HPDE6-E6E7 (cell line): Measurements from ENCODE around the gene ADAMTS2.
"Not testable (repeated sequence)": the region's sequence is repeated elsewhere in the genome, so short reads cannot be mapped to it uniquely, and the experiment has no call there.

ENCODE experiments used
- DNase-seq: peaks from one replicate; pipeline ENCODE4 v3.0.0; 2011; ENCODE audit warnings: missing footprints; ENCODE audit errors: extremely low spot score

ADAMTS2 gene

GRCh38 chr5:179296150-179296821, 49.0 kb downstream of the ADAMTS2 start:
- DNase-seq: no peak

GRCh38 chr5:179295778-179296149, 49.5 kb downstream of the ADAMTS2 start:
- DNase-seq: no peak

- no peak for DNase-seq
Observed at GRCh38 chr5:179294891-179295777, 50.1 kb downstream of the ADAMTS2 start.

- DNase-seq: no peak
Observed at GRCh38 chr5:179294131-179294780, 51.0 kb downstream of the ADAMTS2 start.

GRCh38 chr5:179292681-179293635, 52.3 kb downstream of the ADAMTS2 start:
- DNase-seq: no peak

- no peak for DNase-seq
Observed at GRCh38 chr5:179292202-179292601, 53.1 kb downstream of the ADAMTS2 start.

- DNase-seq: no peak
Observed at GRCh38 chr5:179290681-179291540, 54.4 kb downstream of the ADAMTS2 start.

- DNase-seq: no peak
Observed at GRCh38 chr5:179289756-179290385, 55.4 kb downstream of the ADAMTS2 start.

- no peak for DNase-seq
Observed at GRCh38 chr5:179288809-179289185, 56.5 kb downstream of the ADAMTS2 start.

- no peak for DNase-seq
Observed at GRCh38 chr5:179288101-179288808, 57.0 kb downstream of the ADAMTS2 start.

GRCh38 chr5:179287631-179288030, 57.6 kb downstream of the ADAMTS2 start:
- DNase-seq: no peak

GRCh38 chr5:179287071-179287470, 58.2 kb downstream of the ADAMTS2 start:
- no peak for DNase-seq

GRCh38 chr5:179285776-179286162, 59.5 kb downstream of the ADAMTS2 start:
- DNase-seq: not testable (repeated sequence)

GRCh38 chr5:179284751-179285631, 60.3 kb downstream of the ADAMTS2 start:
- DNase-seq: no peak

- DNase-seq: not testable (repeated sequence)
Observed at GRCh38 chr5:179283908-179284307, 61.4 kb downstream of the ADAMTS2 start.

- no peak for DNase-seq
Observed at GRCh38 chr5:179281694-179282093, 63.6 kb downstream of the ADAMTS2 start.

- no peak for DNase-seq
Observed at GRCh38 chr5:179280095-179280490, 65.2 kb downstream of the ADAMTS2 start.

GRCh38 chr5:179279347-179280094, 65.7 kb downstream of the ADAMTS2 start:
- DNase-seq: no peak
